ENCODE results near the gene CLCC1. TPM values are rescaled to one million over a fixed set of nuclear protein-coding genes. Genes with fewer than 3 reads are reported as not detected.
"Not testable (repeated sequence)": the region's sequence is repeated elsewhere in the genome, so short reads cannot be mapped to it uniquely, and the experiment has no call there.

The CLCC1 gene
- total RNA-seq, 1 experiment from 2014 or later = 29.5 TPM

DNA sequence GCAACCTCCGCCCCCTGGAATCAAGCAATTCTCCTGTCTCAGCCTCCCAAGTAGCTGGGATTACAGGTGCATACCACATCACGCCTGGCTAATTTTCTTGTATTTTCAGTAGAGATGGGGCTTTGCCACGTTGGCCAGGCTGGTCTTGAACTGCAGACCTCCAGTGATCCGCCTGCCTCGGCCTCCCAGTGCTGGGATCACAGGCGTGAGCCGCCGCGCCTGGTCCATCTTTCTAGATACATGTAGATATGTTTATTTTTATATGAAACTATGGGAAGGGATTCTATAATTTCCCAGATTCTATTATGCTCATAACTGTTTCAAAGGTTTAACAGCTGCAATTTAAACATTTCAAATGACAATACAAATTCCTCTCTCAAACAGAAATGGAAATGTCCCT lies 27.1 kb downstream of the CLCC1 start:
- Mint-ChIP-seq H3K36me3 (ENCODE audit: insufficient read depth, unreplicated experiment) (peaks cover 16% of the 10 kb centered on the region), H3K4me1 (ENCODE audit: low read depth, unreplicated experiment) (no peaks in the 10 kb centered on the region), H3K9me3 (ENCODE audit: low read depth, unreplicated experiment) (no peaks in the 10 kb centered on the region), H3K27ac (ENCODE audit: unreplicated experiment) (no peak overlapping the region), H3K27me3 (ENCODE audit: unreplicated experiment) (no peaks in the 10 kb centered on the region), H3K4me3 (ENCODE audit: low read depth, unreplicated experiment) (no peak overlapping the region)
- TF ChIP-seq, protein P1, sequence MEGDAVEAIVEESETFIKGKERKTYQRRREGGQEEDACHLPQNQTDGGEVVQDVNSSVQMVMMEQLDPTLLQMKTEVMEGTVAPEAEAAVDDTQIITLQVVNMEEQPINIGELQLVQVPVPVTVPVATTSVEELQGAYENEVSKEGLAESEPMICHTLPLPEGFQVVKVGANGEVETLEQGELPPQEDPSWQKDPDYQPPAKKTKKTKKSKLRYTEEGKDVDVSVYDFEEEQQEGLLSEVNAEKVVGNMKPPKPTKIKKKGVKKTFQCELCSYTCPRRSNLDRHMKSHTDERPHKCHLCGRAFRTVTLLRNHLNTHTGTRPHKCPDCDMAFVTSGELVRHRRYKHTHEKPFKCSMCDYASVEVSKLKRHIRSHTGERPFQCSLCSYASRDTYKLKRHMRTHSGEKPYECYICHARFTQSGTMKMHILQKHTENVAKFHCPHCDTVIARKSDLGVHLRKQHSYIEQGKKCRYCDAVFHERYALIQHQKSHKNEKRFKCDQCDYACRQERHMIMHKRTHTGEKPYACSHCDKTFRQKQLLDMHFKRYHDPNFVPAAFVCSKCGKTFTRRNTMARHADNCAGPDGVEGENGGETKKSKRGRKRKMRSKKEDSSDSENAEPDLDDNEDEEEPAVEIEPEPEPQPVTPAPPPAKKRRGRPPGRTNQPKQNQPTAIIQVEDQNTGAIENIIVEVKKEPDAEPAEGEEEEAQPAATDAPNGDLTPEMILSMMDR (IDR thresholded peaks at IDR 0.05; ENCODE audit: unreplicated experiment) = no peak
- intact Hi-C loops (cut with micrococcal nuclease; ENCODE audit: unreplicated experiment) = no loop called here
- CTCF ChIA-PET = no interaction called here
- BruUV-seq (replicated peaks) = no TSS peak
- no peak for DNase-seq

DNA sequence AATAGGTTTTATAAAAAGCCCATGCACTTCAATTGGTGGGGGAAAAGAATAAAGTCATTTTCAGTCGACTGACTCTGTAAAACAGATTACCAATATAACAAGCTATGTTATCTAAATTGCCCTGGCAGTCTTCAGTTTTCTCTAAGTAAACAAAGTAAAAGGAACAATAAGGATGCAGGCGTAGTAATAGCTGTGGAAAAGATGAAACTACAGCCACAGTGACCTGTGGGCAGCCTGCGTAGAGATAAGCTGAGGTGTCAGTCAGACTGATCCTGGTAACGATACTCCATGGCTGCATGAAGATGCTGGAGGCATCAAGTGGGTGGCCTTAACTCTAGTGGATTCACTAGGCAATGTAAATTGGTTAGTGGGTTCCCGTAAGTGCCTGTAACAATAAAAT lies 29.3 kb downstream of the CLCC1 start:
- DNase-seq = no peak
- H3K4me1 Mint-ChIP-seq (ENCODE audit: low read depth, unreplicated experiment) = no peaks in the 10 kb centered on the region
- BruUV-seq (replicated peaks) = no TSS peak
- no peaks in the 10 kb centered on the region for H3K9me3 Mint-ChIP-seq (ENCODE audit: low read depth, unreplicated experiment)
- TF ChIP-seq, protein P1 (IDR thresholded peaks at IDR 0.05; ENCODE audit: unreplicated experiment) = no peak
- CTCF ChIA-PET = no interaction called here
- no peaks in the 10 kb centered on the region for H3K27me3 Mint-ChIP-seq (ENCODE audit: unreplicated experiment)
- intact Hi-C loops (cut with micrococcal nuclease; ENCODE audit: unreplicated experiment) = no loop called here
- no peak overlapping the region for H3K27ac Mint-ChIP-seq (ENCODE audit: unreplicated experiment)
- H3K4me3 Mint-ChIP-seq (ENCODE audit: low read depth, unreplicated experiment) = no peak overlapping the region
- H3K36me3 Mint-ChIP-seq (ENCODE audit: insufficient read depth, unreplicated experiment) = peaks cover 15% of the 10 kb centered on the region

DNA sequence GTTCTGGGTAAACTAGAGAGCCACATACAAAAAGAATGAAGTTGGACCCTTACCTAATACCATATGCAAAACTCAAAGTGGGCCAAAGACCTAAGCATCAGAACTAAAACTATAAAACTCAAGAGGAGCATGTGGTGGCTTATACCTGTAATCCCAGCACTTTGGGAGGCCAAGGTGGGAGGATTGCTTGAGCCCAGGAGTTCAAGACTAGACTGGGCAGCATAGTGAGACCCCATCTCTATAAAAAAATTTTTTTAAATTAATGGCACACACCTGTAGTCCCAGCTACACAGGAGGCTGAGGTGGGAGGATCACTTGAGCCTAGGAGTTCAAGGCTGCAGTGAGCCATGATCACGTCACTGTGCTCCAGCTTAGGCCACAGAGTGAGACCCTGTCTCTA lies 35.7 kb downstream of the CLCC1 start:
- H3K4me3 Mint-ChIP-seq (ENCODE audit: low read depth, unreplicated experiment); H3K4me1 Mint-ChIP-seq (ENCODE audit: low read depth, unreplicated experiment); H3K27me3 Mint-ChIP-seq (ENCODE audit: unreplicated experiment); intact Hi-C loops (cut with micrococcal nuclease; ENCODE audit: unreplicated experiment); BruUV-seq (replicated peaks); H3K9me3 Mint-ChIP-seq (ENCODE audit: low read depth, unreplicated experiment); DNase-seq; CTCF ChIA-PET; H3K36me3 Mint-ChIP-seq (ENCODE audit: insufficient read depth, unreplicated experiment); H3K27ac Mint-ChIP-seq (ENCODE audit: unreplicated experiment): not testable (repeated sequence)

DNA sequence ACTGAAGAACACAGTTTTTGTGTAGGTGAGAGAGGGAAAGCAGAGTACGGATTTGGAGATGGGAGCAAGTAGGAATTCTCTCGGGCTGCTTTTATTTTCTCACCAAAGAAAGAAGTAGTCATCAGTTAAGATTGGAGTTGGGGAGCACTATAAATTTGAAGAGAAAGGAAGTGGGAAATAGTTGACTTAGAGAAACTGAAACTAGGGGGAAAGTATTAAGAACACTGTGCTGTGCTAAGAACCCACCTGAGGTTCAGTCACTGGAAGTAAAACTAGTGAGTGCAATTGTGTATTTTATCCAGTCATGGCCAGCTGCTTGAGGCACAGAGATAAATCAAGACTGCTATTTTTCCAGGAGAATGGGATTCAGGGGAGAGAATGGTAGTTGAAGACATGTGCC lies 37.4 kb downstream of the CLCC1 start:
- peaks cover 18% of the 10 kb centered on the region for H3K36me3 Mint-ChIP-seq (ENCODE audit: insufficient read depth, unreplicated experiment)
- H3K9me3 Mint-ChIP-seq (ENCODE audit: low read depth, unreplicated experiment) = no peaks in the 10 kb centered on the region
- TF ChIP-seq, protein P1 (IDR thresholded peaks at IDR 0.05; ENCODE audit: unreplicated experiment) = no peak
- DNase-seq = no peak
- H3K4me3 Mint-ChIP-seq (ENCODE audit: low read depth, unreplicated experiment) = no peak overlapping the region
- intact Hi-C loops (cut with micrococcal nuclease; ENCODE audit: unreplicated experiment) = no loop called here
- CTCF ChIA-PET = no interaction called here
- H3K27me3 Mint-ChIP-seq (ENCODE audit: unreplicated experiment) = no peaks in the 10 kb centered on the region
- BruUV-seq (replicated peaks) = no TSS peak
- no peak overlapping the region for H3K27ac Mint-ChIP-seq (ENCODE audit: unreplicated experiment)
- H3K4me1 Mint-ChIP-seq (ENCODE audit: low read depth, unreplicated experiment) = no peaks in the 10 kb centered on the region

DNA sequence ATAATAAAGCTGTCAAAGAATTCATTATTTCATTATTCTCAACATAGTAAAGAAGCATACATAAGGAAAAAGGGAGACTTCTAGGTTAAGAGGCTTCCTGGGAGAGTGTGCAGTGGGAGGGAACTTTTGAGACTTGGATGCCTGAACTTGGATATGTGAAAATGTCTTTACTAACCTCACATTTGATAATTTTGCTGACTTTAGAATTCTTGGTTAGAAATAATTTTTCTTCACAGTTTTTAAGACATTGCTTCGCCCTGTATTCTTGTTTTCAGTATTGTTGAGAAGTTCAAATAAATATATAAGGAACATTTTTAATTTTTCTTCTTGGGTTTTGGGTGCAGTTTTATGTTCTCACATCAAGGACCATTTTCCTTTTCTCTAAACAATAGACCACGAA lies 46.5 kb downstream of the CLCC1 start:
- no peak for DNase-seq
- no TSS peak for BruUV-seq (replicated peaks)
- no peak overlapping the region for H3K4me3 Mint-ChIP-seq (ENCODE audit: low read depth, unreplicated experiment)
- H3K9me3 Mint-ChIP-seq (ENCODE audit: low read depth, unreplicated experiment) = no peaks in the 10 kb centered on the region
- H3K27ac Mint-ChIP-seq (ENCODE audit: unreplicated experiment) = no peak overlapping the region
- peaks cover 9% of the 10 kb centered on the region for H3K36me3 Mint-ChIP-seq (ENCODE audit: insufficient read depth, unreplicated experiment)
- intact Hi-C loops (cut with micrococcal nuclease; ENCODE audit: unreplicated experiment) = no loop called here
- TF ChIP-seq, protein P1 (IDR thresholded peaks at IDR 0.05; ENCODE audit: unreplicated experiment) = no peak
- no peaks in the 10 kb centered on the region for H3K4me1 Mint-ChIP-seq (ENCODE audit: low read depth, unreplicated experiment)
- CTCF ChIA-PET = no interaction called here
- no peaks in the 10 kb centered on the region for H3K27me3 Mint-ChIP-seq (ENCODE audit: unreplicated experiment)

Other genes with a start within 250 kb of the CLCC1 start
- 30.3 and 32.0 TPM in 2 replicates for gene STXBP3, start 216.8 kb downstream of the CLCC1 start, total RNA-seq (2022)
- gene AKNAD1, start 106.4 kb downstream of the CLCC1 start, total RNA-seq (2022) = not detected in 2 replicates
- gene GPSM2, start 86.5 kb downstream of the CLCC1 start, total RNA-seq (2022) = 20.8 and 24.2 TPM in 2 replicates
- gene WDR47, start 78.6 kb upstream of the CLCC1 start, total RNA-seq (2022) = 6.3 and 6.8 TPM in 2 replicates
- gene TAF13, start 112.5 kb upstream of the CLCC1 start, total RNA-seq (2022) = 20.6 and 26.1 TPM in 2 replicates
- 13.6 and 14.5 TPM in 2 replicates for gene TMEM167B, start 127.3 kb upstream of the CLCC1 start, total RNA-seq (2022)
- gene ELAPOR1, start 150.6 kb upstream of the CLCC1 start, total RNA-seq (2022) = 0.45 TPM in 1 of 2 replicates, not detected in the other

All from Calu3 (cell line).